CD1c-positive myeloid dendritic cell (primary cell): ENCODE data around the gene GRIN2A.

Source experiments
- DNase-seq: peaks from one replicate; pipeline ENCODE4 v3.0.0-alpha.2; 2016; ENCODE audit errors: extremely low spot score

Gene GRIN2A

DNA sequence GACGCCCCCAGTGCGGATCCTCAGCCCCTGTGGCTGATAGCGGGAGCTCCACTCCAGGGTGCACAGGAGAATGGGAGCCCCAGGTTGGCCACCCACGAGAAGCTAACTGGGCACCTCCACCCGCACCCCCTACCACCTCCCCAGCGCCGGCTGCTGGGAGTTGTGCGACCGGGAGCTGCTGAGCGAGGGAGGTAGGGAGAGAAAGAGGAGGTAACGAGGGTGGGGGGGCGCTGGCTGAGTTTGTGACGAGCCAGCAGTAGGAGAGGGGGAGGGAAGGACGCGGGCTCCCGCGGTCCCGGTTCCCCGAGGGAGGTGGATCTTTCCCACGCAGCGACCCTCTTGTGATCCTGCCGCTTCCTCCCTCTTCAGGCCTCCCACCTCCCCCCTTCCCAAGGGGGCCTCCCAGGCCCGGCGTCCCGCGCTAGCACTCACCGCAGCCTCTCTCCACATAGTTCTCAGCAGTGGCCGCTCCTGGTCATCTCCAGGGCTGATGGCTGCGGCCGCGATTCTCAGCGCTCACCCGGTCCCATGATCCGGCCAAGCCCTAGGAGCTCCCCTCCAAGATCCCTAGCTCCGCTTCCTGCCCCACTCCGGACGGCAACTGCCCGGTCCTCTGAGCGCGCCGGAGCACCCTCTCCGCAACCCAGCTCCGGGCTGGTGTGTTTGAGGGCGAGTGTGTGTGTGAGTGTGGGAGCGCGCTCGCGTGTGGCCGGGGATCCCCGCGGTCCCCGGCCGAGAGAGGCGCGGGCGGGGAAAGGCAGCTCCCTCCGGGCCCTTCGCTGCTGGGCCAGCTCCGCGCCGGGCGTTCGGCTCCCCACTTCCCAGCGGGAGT, at the start of gene GRIN2A:
Gene GRIN2A, minus strand, starts transcription at position 207 of the 832 bp plus-strand sequence. CDS start 2,017 bp downstream, outside the sequence.
- no peak for DNase-seq

DNA sequence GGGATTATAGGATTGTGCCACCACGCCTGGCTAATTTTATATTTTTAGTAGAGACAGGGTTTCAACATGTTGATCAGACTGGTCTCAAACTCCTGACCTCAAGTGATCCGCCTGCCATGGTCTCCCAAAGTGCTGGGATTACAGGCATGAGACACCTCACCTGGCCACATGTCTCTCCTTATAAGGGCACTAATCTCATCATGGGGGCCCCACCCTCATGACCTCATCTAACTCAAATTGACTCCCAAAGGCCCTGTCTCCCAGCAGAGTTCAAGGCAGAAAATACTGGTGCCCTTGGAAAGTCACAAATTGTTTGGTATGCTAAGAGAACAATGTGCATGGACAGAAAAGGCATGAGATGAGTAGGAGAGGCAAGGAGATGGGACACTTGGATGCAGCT, 49.3 kb upstream of the GRIN2A start:
- no peak for DNase-seq

DNA sequence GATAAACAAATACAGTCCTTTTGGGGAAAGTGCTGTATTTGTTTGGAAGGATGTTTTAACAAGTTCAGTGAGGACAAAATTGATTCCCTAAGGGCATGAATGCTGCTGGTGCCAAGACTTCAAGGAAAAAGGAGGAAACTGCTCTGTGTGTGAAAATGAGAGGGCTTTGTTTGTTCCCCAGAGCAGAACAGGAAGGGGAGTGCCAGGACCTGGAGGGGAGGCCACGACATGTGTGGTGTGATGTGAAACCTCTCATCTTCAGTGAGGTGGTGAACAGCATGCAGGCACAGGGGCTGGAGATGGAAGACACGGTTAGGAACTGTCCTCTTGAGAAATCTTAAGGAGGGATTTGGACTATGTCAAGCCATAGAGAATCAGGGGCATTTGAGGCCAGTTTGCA, 46.6 kb upstream of the GRIN2A start:
- no peak for DNase-seq

DNA sequence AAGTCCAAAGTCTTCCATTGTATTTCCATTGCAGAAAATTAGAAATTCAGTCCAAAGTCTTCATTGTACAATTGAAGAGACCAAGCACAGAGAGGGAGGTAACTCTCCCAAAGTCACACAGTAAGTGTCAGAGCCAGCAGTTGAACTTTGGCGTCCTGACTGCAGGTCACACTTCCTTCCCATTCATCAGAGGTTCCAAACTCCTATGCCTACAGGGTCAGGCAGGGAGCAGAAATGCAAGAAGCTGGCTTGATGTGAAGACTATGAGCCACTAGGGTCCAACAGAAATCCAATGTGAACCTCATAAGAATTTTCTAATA, 44.7 kb upstream of the GRIN2A start:
- DNase-seq = no peak

DNA sequence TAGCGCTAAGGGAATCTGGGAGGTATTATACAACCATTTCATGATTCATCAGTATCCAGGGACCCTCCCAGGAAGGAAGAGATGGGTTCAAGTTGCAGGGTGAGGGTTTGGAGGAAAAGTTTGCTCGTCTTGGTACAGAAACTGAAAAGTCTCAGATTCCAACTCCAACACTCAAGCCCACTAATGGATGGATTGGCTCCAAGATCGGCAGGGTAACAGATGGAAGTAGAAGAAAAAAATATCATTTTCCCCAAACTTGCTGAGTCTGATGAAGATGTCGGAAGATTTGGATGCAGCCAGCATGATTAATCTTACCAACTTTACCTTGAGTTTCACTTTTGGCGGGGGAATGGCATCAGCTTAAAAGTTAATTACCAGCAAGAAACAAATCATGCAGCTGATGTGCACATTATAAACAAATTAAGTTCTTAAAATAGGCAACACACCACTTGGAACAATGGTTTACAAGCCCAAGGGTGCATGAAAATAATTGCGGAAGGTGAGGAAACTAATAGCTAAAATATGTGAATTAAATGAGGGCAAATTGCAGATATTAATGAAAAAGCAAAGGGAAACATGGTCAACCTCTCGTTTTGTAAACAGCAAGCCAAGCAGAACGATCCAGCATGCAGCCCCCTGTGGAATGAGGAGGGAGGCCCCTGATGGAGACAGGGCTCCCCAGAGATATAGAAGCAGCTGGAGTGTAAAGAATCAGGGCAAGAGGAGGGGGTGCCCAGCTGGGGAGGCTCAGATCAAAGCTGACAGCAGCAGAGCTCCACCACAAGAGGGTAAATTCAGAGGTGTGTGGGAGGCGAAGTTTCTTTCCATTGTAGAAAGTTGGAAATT, 44.1 kb upstream of the GRIN2A start:
- DNase-seq = no peak

DNA sequence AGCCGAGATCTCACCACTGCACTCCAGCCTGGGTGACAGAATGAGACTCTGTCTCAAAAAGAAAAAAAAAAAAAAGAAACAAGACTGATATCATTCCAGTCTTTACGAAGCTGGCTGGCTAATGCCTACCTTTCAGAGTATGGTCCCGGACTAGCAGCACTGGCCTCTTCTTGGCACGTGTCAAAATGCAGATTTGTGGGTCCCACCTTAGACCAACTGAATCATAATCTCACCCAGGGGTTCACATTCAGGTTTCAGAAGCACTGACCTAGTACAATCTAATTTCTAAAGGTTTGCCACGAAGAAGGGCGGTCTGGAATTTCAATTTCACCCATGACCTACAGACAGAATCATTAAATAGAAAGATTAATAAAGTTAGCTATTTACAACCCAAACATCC, 43.4 kb upstream of the GRIN2A start:
- DNase-seq = no peak

DNA sequence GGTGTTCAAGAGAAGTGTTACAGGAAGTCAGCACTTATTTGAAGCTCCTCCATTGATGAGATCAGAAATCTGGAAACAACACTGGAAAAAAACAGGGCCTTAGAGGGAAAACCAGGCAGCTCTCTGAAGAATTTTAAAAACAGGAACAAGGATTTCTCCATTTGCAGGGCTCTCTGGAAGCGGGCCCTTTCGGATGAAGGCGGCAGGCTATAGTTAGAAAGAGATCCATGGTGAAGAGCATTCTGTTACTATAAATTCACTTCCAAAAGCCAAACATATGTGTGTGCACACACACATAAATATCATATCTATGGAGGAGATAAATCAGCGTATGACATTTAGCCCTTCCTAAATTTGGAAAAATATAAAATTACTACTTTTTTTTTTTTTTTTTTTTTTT, 42.6 kb upstream of the GRIN2A start:
- no peak for DNase-seq

DNA sequence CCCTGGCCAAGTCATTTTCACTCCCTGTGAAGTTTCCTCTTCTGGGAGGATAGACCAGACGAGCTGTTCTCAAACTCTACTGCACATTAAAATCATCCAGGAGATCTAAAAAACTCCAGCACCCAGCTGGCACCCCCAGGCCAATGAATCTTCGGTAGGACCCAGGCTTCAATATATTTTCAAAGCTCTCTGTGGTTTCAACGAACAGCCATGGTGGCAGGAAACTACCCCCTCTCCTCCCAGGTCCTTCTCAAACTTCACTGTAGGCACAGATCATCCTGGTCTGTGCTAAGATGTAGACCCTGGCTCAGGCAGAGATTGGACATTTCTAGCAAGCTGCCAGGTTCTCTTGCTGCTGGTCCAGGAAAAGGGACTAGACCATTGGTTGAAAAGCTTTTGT, 38.7 kb upstream of the GRIN2A start:
- DNase-seq = no peak

DNA sequence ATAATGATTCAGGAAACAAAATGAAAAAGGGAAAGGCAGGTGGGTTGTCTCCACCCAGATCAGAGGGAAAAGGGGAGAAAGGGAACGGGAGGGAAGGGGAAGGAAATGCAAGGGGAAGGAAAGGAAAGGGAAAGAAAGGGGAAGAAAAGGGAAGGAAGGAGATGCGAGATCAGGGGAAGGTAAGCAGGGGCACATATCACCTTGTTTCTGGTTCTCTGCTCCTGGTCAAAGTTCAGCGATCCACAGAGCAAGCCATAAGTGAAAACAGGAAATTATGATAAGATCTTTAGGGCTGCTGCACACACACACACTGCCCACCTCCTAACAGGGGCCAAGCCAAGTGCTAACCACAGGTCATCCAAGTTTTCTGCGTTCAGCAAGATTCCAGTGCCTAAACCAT, 37.5 kb upstream of the GRIN2A start:
- DNase-seq = no peak

DNA sequence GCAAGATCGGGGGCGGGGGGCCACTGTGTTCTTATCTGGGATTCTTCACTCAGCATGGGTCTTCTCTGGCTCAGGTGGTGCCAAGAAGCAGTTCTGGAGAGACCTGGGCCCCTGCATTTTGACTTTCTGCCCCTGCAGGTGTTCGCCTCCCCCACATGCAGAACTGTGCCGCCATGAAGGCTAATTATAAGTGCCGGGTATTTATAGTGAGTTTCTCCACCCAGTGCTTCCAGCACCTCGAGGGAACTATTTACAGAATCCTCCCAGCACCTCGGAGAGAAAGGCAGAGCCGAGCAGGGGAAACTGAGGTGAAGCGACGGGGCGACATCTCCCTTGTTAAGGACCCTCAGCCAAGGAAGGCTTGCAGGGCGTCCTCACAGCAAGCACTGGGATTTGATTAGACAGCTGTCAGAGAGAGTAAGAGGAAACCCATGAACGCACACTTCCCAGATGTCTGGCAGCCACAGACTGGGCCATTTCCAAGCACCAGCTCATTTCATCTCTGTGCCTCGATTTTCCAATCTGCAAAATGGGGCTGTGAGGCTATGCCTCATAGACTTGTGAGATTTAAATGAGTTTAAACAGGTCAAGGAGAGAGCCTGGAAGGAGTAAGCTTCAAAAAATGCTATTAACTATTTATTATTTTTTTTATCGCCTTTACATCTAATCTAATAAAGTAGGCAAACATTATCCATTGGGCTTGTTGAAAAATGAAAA, 36.4 kb upstream of the GRIN2A start:
- DNase-seq = no peak

DNA sequence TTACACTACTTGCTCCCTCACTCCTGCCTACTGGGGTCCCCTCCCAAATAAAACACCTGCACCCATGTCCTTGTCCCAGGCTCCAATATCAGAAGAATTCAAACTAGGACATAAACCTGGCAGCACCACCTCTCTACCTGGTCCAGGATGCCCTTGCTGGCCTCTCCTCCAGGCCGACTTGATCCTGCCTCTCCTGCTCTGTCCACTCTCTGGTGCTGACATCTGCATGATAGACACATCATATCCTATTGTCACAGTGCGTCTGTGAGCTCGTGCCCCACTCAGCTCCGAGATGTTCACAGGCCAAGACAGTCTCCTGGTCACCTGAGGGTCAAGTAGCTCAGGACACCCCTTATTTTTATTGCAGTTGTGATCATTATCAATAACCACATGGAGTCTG, 31.5 kb upstream of the GRIN2A start:
- no peak for DNase-seq

DNA sequence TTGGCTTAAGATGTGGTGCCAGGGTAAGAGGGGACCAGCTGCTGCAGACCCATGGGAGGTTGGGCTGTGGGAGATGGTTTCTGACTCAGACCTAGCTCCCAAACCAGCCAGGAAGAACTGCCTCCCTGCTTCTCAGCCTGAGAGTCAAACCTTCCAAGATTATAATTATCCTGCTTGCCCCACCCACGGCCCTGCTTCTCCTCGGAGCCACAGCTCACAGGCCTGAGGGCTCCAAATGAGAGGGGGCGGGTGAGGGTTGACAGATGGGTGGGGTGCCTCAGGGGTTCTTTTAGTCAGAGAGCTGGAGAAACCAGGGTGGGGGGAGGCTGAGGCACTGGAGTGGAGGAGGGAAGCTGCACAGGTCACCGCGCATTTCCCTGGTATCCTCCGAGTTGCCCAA, 28.7 kb upstream of the GRIN2A start:
- no peak for DNase-seq

DNA sequence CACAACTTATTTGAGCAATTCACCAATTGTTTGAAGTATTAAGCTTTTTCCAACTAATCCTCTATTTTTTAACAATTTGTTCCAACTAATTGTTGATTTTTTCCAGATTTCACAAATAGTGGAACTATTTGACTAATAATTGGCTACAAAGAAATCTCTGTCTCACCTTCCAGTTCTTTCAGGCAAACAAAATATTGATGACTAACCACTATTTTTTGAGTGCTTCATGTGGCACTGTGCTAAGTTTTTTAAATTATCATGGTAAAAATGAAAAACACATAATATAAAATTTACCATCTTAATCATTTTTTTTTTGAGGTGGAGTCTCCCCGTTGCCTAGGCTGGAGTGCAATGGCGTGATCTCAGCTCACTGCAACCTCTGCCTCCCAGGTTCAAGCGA, 24.6 kb upstream of the GRIN2A start:
- DNase-seq = no peak

DNA sequence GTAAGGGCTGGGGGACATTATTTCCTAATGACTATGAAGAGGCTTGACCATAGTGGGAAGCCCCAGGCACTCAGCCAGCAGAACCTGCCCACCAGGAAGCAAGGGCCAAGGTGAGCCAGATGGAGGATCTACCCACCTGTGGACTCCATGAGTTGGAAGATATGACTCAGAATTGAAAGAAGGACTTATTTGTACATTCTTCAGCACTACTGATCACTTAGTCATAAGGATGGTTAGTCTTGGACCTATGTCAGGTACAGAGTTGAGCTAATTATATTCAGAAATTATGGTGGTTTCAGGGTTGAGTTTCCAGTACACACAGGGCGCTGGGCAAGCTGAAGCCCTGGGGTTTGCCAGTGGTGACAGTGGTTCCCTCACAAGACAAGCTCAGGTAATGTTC, 24.0 kb upstream of the GRIN2A start:
- no peak for DNase-seq

DNA sequence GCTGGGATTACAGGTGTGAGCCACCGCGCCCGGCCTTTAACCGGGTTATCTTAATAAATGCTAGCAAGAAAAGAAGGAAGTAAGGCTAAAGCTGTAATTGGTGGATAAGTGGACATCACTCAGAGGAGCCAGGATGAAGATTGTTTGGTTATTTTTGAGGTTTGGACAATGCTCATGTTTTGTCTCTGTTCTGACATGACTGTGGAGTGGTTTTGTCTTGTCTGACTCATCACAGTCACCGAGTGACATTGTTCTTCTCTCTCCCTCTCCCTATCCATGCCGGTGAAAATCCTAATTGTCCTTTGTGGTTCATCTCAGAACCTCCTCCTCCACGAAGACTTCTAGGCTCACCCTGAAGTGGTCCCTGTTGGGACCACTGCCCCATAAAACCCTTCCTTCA, 23.5 kb upstream of the GRIN2A start:
- no peak for DNase-seq

DNA sequence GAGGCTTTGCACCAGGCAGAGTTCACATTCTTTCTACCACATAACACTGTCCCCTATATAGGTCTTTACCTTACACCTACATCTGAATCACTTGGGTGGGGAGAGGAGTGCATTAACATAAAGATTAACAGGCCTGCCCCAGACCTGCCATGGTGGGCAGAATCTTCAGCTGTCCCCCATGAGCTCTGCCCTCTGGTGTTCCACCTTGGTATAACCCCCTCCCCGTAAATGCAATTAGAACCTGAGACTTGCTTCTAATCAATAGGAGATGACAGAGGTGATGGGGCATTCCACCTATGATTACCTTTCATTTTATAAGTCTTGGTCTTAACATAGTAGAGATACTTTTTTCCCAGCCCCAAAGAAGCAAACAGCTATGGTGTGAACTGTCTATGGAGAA, 20.4 kb upstream of the GRIN2A start:
- DNase-seq = no peak

DNA sequence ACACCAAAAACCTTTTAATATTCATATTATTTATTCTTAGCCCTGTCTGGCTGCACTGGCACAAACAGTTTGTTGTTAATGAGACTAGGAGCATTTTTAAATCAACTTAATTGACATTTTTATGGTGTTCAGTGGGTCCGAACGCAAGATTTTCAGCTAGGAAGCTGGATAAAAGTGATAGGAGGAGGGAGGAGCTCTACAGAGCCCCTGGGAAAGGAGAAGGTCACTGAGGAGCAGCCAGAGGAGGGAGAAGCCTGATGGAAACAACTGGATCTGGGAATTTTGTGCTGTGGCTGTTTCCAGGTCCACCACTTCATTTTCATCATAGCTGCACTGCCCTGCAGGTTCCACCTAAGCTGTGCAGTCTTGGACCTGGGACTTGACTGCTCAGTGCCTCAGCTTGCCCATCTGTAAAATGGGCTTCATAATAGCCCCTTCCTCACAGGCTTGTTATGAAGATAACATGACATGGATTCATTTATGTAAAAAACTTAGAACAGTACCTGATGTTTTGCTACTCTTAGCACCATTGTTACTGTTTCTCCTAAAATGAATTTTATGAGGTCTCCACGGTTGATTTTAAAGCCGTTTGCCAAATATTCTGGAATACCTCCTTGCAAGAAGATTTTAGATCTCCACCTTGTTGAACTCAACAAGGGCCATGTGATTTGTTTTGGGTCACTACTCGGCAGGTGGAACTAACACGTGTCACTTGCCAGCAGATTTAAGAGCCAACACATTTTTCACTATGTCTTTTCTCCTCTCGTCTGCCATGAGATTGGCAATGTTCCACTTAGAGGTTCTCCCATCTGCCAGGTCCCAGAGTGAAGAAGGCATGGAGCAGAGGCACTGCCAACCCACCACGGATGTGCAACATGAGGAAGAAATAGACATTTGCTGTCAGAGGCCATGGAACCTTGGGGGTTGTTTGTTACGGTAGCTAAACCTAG, 18.7 kb upstream of the GRIN2A start:
- no peak for DNase-seq

DNA sequence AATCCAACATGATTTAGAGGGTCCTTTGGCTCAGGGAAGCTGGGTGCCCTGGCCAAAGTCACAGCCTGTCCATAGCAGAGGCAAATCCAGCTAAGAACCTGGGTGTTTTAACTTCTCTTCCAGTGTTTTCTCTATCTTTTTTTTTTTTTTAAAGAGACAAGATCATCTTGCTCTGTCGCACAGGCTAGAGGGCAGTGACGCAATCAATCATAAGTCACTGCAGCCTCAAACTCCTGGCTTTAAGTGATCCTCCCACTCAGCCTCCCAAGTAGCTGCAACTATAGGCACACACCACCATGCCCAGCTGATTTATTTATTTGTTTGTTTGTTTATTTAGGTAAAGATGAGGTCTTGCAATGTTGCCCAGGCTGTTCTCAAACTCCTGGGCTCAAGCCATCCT, 14.8 kb upstream of the GRIN2A start:
- no peak for DNase-seq

DNA sequence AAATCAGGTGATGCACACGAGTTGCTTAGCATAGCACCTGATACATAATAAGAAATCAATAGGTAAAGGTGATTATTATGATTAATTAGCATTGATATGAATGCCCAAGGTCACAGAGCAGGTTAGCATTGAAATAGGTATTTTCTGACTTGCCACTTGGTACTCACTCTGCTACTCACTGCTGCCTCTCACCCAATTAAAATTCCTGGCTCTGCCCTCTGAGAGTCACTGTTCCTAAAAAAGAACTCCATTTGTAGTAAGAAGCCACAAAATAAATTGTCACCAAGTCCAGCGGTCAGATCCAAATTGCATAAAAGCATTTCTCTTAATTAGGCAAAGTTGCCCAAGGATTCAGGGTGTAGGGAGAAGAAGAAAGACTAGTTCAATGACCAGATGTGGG, 8.9 kb upstream of the GRIN2A start:
- no peak for DNase-seq

DNA sequence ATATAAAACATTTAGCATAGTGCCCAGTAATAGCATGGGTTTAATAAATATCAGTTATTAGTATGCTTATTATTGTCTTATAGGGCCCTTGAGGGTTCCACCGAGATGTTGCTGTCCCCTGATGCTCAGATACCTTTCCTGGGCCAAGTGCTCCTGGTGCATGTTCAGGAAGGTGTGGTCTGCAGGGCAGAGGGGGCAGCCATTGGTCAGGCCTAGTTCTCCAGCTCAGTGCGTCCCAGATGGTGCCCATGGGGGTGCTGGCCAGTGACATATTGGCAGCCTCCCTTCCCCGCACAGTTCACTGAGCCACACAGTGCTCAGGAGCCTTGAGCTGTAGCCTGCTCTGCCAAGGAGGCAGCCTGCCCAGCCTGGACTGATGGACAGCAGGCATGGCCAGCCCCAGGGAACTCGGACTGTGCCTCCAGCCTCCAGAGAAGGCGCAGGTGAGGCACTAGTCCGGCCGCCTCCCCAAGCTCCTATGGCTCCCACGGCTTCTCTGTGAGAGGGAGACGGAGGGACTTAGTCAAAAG, 7.7 kb upstream of the GRIN2A start:
- no peak for DNase-seq

DNA sequence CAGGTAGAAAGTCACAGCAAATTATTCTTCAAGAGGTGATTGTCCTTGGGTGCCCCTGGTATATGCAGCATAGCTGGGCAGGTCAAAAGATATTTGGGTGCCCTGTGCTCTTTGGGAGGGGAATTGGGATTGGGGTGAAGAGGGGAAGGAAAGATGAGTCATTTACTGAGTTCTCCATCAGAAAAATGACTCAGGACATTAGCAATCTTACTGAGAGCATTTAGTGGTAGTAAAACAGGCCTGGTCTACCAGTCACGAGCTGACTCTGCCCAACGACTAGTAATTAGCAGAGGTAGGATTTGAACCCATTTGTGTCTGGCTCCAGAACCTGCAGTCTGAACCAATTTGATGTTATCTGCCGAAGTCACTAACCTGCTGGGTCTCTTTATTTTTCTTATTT, 6.0 kb upstream of the GRIN2A start:
- DNase-seq = no peak
